Measurements from ENCODE around the gene SCNN1A.

GRCh38 chr12:6392504-6392903, 17.1 kb upstream of the SCNN1A start:
- no peak for TF ChIP-seq CTCF (IDR thresholded peaks at IDR 0.05; ENCODE audit: insufficient read depth, low read length, poor library complexity, severe bottlenecking)
- no peak for TF ChIP-seq EZH2phosphoT487 (conservative IDR thresholded peaks at IDR 0.05; ENCODE audit: low read length)
